HEK293 (cell line): Measurements from ENCODE around the gene NPTX1.

Source experiments
- BCL11B ChIP-seq: fragments of 450-650 bp; formaldehyde crosslinking; IDR thresholded peaks from 2 replicates; pipeline ENCODE4 v1.5.1; 2016; ENCODE audit warnings: low read depth, missing biosample characterization, missing genetic modification characterization
- IKZF3 ChIP-seq: fragments of 450-650 bp; IDR thresholded peaks from 2 replicates; pipeline ENCODE4 v1.5.0; 2018; ENCODE audit warnings: missing biosample characterization, mild to moderate bottlenecking, missing genetic modification characterization, moderate library complexity
- KLF7 ChIP-seq: fragments of 450-650 bp; formaldehyde crosslinking; IDR thresholded peaks from 2 replicates; pipeline ENCODE4 v1.5.1; 2016; ENCODE audit warnings: missing biosample characterization, missing genetic modification characterization, borderline replicate concordance
- KLF8 ChIP-seq: fragments of 450-650 bp; formaldehyde crosslinking; IDR thresholded peaks from 2 replicates; pipeline ENCODE4 v1.5.1; 2016; ENCODE audit warnings: missing biosample characterization, missing genetic modification characterization
- SCRT2 ChIP-seq: fragments of 450-650 bp; formaldehyde crosslinking; IDR thresholded peaks from 2 replicates; pipeline ENCODE4 v1.5.1; 2016; ENCODE audit warnings: missing biosample characterization, missing genetic modification characterization
- ZBTB7A ChIP-seq: fragments of 450-650 bp; formaldehyde crosslinking; IDR thresholded peaks from 2 replicates; pipeline ENCODE4 v1.5.1; 2016; ENCODE audit warnings: low read depth, missing biosample characterization, missing genetic modification characterization
- ZBTB8A ChIP-seq: fragments of 450-650 bp; formaldehyde crosslinking; IDR thresholded peaks from 2 replicates; pipeline ENCODE4 v1.5.1; 2016; ENCODE audit warnings: missing biosample characterization, missing genetic modification characterization
- ZNF133 ChIP-seq: fragments of 450-650 bp; formaldehyde crosslinking; IDR thresholded peaks from 2 replicates; pipeline ENCODE4 v1.5.1; 2016; ENCODE audit warnings: missing biosample characterization, missing genetic modification characterization
- ZNF280D ChIP-seq: fragments of 450-650 bp; formaldehyde crosslinking; IDR thresholded peaks from 2 replicates; pipeline ENCODE4 v1.5.1; 2016; ENCODE audit warnings: missing biosample characterization, missing genetic modification characterization
- ZNF302 ChIP-seq: fragments of 450-650 bp; formaldehyde crosslinking; IDR thresholded peaks from 2 replicates; pipeline ENCODE4 v1.5.1; 2016; ENCODE audit warnings: missing biosample characterization, missing genetic modification characterization, low read depth
- ZNF341 ChIP-seq: fragments of 450-650 bp; formaldehyde crosslinking; IDR thresholded peaks from 2 replicates; pipeline ENCODE4; 2016; ENCODE audit warnings: low read depth, missing biosample characterization, missing genetic modification characterization
- ZNF416 ChIP-seq: fragments of 450-650 bp; formaldehyde crosslinking; IDR thresholded peaks from 2 replicates; pipeline ENCODE4 v1.5.1; 2016; ENCODE audit warnings: missing biosample characterization, missing genetic modification characterization
- ZNF433 ChIP-seq: fragments of 450-650 bp; formaldehyde crosslinking; IDR thresholded peaks from 2 replicates; pipeline ENCODE4 v1.5.1; 2016; ENCODE audit warnings: missing biosample characterization, missing genetic modification characterization, low read depth
- ZNF473 ChIP-seq: fragments of 450-650 bp; formaldehyde crosslinking; IDR thresholded peaks from 2 replicates; pipeline ENCODE4 v1.5.1; 2017; ENCODE audit warnings: missing biosample characterization, missing genetic modification characterization
- ZNF501 ChIP-seq: fragments of 450-650 bp; formaldehyde crosslinking; IDR thresholded peaks from 2 replicates; pipeline ENCODE4 v1.5.1; 2016; ENCODE audit warnings: missing biosample characterization, missing genetic modification characterization
- ZNF514 ChIP-seq: fragments of 450-650 bp; formaldehyde crosslinking; IDR thresholded peaks from 2 replicates; pipeline ENCODE4 v1.5.1; 2016; ENCODE audit warnings: missing biosample characterization, missing genetic modification characterization
- ZNF521 ChIP-seq: fragments of 450-650 bp; formaldehyde crosslinking; IDR thresholded peaks from 2 replicates; pipeline ENCODE4 v1.5.1; 2017; ENCODE audit warnings: missing biosample characterization, mild to moderate bottlenecking, missing genetic modification characterization
- ZNF624 ChIP-seq: fragments of 450-650 bp; formaldehyde crosslinking; IDR thresholded peaks from 2 replicates; pipeline ENCODE4 v1.5.1; 2017; ENCODE audit warnings: missing biosample characterization, missing genetic modification characterization
- ZNF629 ChIP-seq: fragments of 450-650 bp; formaldehyde crosslinking; IDR thresholded peaks from 2 replicates; pipeline ENCODE4 v1.5.1; 2017; ENCODE audit warnings: missing biosample characterization, missing genetic modification characterization
- ZNF639 ChIP-seq: fragments of 450-650 bp; formaldehyde crosslinking; IDR thresholded peaks from 2 replicates; pipeline ENCODE4 v1.5.1; 2016; ENCODE audit warnings: missing biosample characterization, missing genetic modification characterization
- ZNF658 ChIP-seq: fragments of 450-650 bp; formaldehyde crosslinking; IDR thresholded peaks from 2 replicates; pipeline ENCODE4; 2016; ENCODE audit warnings: missing biosample characterization, missing genetic modification characterization
- ZNF837 ChIP-seq: fragments of 450-650 bp; formaldehyde crosslinking; IDR thresholded peaks from 2 replicates; pipeline ENCODE4 v1.5.1; 2016; ENCODE audit warnings: missing biosample characterization, missing genetic modification characterization
- ZSCAN16 ChIP-seq: fragments of 450-650 bp; formaldehyde crosslinking; IDR thresholded peaks from 2 replicates; pipeline ENCODE4 v1.5.1; 2016; ENCODE audit warnings: missing biosample characterization, missing genetic modification characterization
- ZSCAN5A ChIP-seq: fragments of 450-650 bp; formaldehyde crosslinking; IDR thresholded peaks from 2 replicates; pipeline ENCODE4 v1.5.1; 2016; ENCODE audit warnings: missing biosample characterization, missing genetic modification characterization
- ZXDB ChIP-seq: fragments of 450-650 bp; formaldehyde crosslinking; IDR thresholded peaks from 2 replicates; pipeline ENCODE4 v1.5.1; 2016; ENCODE audit warnings: missing biosample characterization, missing genetic modification characterization
- TF ChIP-seq, protein P1 (sequence below): fragments of 450-650 bp; formaldehyde crosslinking; IDR thresholded peaks from 2 replicates; pipeline ENCODE4 v1.5.1; 2016; ENCODE audit warnings: missing biosample characterization, missing genetic modification characterization
- TF ChIP-seq, protein P2 (sequence below): fragments of 450-650 bp; formaldehyde crosslinking; IDR thresholded peaks from 2 replicates; pipeline ENCODE4 v1.5.1; 2016; ENCODE audit warnings: missing biosample characterization, missing genetic modification characterization
- TF ChIP-seq, protein P3 (sequence below): fragments of 450-650 bp; formaldehyde crosslinking; IDR thresholded peaks from 2 replicates; pipeline ENCODE4 v1.5.1; 2016; ENCODE audit warnings: missing biosample characterization, missing genetic modification characterization, borderline replicate concordance

Gene NPTX1

DNA sequence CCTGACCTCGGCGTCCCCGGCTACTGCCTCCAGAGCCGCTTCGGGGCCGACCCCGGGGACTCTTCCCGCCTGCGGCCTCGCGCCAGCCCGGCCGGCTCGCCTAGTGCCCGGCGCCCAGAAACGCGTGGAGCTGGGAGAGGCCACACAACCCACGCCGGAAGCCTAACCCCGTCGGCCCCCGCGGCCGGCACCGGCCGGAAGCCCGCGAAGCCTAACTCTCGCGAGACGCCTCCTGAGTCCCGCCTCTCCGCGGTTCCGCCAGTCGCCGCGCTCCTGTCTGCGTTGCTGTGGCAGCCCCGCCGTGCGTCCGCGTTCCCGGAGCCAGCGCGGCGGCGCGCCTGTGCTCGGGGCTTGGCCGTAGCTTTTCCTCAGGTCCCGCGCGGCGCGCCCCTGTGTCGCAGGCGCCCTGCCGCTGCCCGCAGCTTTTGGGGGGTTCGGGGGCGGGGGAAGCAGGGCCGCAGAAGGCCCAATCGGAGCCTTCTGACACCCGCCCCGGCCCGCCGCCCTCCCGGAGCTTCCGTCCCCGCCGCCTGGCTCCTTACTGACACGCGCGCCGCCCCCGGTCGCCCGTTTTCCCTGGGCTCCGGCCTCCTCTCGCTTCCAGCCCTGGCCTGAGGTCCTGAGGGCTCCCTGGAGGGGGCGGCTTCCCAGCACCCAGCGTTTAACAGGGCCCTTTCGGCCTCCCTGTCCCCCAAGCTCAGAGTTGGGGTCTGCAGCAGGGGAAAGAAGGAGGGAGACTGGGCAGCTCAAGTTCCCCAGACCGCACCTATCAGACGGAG lies 21.7 kb downstream of the NPTX1 start (continued):
- no peak for TF ChIP-seq ZNF280D
- TF ChIP-seq, protein P1, sequence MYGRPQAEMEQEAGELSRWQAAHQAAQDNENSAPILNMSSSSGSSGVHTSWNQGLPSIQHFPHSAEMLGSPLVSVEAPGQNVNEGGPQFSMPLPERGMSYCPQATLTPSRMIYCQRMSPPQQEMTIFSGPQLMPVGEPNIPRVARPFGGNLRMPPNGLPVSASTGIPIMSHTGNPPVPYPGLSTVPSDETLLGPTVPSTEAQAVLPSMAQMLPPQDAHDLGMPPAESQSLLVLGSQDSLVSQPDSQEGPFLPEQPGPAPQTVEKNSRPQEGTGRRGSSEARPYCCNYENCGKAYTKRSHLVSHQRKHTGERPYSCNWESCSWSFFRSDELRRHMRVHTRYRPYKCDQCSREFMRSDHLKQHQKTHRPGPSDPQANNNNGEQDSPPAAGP (tag by site-specific recombination) = peak; percentile 32; the same call in 1 of the 2 replicates
- no peak for TF ChIP-seq ZNF416
- TF ChIP-seq, protein P2, sequence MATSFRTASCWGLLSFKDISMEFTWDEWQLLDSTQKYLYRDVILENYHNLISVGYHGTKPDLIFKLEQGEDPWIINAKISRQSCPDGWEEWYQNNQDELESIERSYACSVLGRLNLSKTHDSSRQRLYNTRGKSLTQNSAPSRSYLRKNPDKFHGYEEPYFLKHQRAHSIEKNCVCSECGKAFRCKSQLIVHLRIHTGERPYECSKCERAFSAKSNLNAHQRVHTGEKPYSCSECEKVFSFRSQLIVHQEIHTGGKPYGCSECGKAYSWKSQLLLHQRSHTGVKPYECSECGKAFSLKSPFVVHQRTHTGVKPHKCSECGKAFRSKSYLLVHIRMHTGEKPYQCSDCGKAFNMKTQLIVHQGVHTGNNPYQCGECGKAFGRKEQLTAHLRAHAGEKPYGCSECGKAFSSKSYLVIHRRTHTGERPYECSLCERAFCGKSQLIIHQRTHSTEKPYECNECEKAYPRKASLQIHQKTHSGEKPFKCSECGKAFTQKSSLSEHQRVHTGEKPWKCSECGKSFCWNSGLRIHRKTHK (tag by site-specific recombination) = no peak
- peak; percentile 50; the same call in 1 of the 2 replicates for TF ChIP-seq KLF8 (tag by site-specific recombination)
- TF ChIP-seq KLF7 (tag by site-specific recombination) = no peak
- no peak for TF ChIP-seq ZNF624 (tag by site-specific recombination)
- 0 out of 2 replicates have a peak, but pooled peaks have one; percentile 22 for TF ChIP-seq ZNF639
- TF ChIP-seq ZNF133 (tag by site-specific recombination) = no peak
- no peak for TF ChIP-seq ZSCAN5A (tag by site-specific recombination)
- no peak for TF ChIP-seq ZNF514
- TF ChIP-seq ZNF658 (tag by site-specific recombination) = no peak
- no peak; the same call in 1 of the 2 replicates for TF ChIP-seq ZNF629 (tag by site-specific recombination)
- no peak for TF ChIP-seq ZNF302 (tag by site-specific recombination)
- 0 out of 2 replicates have a peak, but pooled peaks have one; percentile 38 for TF ChIP-seq ZBTB7A
- no peak for TF ChIP-seq ZNF473 (tag by site-specific recombination)
- TF ChIP-seq SCRT2 (tag by site-specific recombination) = no peak
- TF ChIP-seq ZSCAN16 (tag by site-specific recombination) = no peak
- TF ChIP-seq ZNF837 (tag by site-specific recombination) = no peak
- TF ChIP-seq ZNF521 (tag by site-specific recombination) = no peak
- TF ChIP-seq ZXDB (tag by site-specific recombination) = no peak
- TF ChIP-seq ZNF341 (tag by site-specific recombination) = peak; percentile 60; the same call in 1 of the 2 replicates
- TF ChIP-seq ZNF501 (tag by site-specific recombination) = peak; percentile 55
- TF ChIP-seq, protein P3, sequence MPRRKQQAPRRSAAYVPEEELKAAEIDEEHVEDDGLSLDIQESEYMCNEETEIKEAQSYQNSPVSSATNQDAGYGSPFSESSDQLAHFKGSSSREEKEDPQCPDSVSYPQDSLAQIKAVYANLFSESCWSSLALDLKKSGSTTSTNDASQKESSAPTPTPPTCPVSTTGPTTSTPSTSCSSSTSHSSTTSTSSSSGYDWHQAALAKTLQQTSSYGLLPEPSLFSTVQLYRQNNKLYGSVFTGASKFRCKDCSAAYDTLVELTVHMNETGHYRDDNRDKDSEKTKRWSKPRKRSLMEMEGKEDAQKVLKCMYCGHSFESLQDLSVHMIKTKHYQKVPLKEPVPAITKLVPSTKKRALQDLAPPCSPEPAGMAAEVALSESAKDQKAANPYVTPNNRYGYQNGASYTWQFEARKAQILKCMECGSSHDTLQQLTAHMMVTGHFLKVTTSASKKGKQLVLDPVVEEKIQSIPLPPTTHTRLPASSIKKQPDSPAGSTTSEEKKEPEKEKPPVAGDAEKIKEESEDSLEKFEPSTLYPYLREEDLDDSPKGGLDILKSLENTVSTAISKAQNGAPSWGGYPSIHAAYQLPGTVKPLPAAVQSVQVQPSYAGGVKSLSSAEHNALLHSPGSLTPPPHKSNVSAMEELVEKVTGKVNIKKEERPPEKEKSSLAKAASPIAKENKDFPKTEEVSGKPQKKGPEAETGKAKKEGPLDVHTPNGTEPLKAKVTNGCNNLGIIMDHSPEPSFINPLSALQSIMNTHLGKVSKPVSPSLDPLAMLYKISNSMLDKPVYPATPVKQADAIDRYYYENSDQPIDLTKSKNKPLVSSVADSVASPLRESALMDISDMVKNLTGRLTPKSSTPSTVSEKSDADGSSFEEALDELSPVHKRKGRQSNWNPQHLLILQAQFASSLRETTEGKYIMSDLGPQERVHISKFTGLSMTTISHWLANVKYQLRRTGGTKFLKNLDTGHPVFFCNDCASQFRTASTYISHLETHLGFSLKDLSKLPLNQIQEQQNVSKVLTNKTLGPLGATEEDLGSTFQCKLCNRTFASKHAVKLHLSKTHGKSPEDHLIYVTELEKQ (tag by site-specific recombination) = peak; percentile 20; the same call in 1 of the 2 replicates
- TF ChIP-seq ZNF433 = no peak
- no peak for TF ChIP-seq IKZF3 (tag by site-specific recombination)
- TF ChIP-seq BCL11B (tag by site-specific recombination) = no peak; the same call in 1 of the 2 replicates
- peak; percentile 92 for TF ChIP-seq ZBTB8A
